Effector CD8-positive, alpha-beta T cell (primary cell): ENCODE data around the gene ENDOD1.

Source experiments
- DNase-seq: peaks from one replicate; lab custom pipeline; 2025; lab: John Stamatoyannopoulos, UW

Gene ENDOD1

DNA sequence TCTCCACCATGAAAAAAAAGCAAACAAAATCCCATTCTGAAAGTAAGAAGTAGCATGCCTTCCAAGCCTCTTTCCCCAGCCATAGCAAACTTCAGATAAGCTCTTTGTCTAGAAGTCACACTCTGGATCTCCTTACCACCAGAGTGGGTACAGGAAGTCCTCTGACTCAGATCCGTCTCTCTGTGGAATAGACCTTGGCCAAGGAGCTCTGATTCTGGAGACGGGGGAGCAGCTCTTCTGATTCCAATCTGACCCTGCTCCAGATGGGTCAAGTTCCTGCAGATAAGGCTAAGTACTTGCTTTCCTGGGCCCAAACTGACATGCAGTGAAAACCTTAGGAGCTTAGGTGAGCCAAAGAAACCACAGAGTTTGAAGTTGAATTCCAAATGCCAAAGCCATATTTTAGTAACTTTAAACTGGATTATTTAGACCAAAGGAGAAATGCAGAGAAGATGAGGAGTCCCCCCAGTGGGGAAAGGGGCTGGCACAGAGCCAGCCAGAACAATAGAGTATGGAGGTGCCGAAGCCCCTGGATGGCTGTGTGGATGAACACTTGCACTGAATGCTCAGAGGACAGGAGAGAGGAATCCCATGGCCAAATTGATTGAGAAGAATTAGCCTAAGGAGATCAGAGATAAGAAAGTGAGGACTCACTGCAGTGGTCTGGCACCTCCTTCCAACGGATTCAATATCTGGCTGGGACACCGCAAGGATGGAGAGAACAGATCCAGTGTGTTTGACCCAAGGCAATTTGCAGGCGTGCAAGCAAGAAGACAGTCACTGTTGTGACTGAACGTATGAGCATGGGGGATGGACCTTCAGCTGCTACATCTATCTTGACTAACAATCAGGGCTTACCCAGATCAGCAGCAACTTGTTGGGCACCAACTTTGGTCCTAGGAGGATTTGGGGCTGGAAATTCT, 54.9 kb downstream of the ENDOD1 start:
- no peak for DNase-seq

DNA sequence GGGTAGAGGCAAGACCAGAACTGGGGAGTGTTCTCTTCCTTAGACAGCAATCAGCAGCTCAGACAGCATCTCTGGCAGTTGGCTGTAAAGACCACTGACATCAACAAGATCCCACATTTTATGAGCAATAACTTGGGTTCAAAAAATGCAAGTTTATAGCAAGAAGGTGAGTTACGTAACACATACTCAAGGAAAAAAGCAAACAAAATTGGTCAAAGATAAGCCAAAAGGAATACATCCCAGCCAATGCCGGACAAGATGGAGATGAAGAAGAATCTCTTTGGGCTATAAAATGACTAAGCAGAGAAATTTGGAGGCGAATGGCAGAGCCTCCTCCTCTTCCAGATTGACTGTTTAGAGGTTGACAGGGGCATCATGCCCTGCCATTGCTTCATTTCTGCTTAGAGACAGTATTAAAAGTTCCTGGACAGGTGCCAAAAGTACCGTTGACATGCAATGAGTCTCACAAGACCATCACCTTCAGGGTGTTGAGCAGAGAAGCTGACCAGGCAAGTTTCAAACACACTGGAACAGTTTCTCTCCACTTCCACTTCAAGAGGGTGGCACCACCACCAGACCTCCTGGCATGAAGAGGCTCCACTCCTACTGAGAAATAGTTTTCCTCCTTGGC, 55.9 kb downstream of the ENDOD1 start:
- DNase-seq = no peak

DNA sequence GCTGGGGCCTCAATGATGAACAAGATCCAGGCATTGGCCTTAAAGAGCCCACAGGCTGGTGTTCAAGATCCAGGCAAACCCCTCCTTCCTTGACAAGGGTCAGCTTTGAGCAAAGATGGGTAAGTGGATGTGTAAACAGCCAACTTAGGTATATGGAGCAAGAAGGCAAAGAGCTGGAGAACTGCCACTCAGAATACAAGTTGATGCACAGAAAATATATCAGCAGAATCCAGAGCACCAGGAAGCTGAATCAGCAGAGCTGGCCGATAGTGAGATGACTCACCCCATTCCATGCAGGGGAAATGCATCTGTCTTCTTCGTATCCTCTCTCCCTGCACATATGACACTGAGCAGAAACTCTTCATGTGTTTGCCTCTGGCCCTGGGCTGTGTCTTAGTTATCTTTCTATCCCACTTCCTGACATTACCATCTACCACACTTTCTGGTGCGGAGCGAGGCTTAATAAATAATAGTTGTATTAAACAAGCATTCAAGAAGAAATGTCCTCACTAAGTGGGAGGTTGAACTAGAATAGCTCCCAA, 57.8 kb downstream of the ENDOD1 start:
- no peak for DNase-seq

DNA sequence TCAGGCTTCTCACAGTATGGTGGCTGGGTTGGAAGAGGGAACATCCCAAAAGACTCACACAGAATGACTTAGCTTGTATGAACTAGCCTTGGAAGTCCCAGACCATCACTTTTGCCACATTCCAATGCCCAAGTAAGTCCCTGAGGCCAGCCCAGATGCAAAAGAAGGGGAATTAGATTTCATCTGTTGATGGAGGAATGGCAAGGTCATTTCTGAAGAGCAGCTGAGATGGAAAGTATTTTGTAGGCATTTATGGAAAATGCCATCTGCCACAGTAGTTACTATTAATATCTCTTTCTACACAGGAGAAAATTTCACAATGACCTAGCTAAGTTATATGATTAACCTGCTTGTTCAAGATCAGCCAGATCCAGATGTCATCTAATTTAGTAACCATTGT, 58.8 kb downstream of the ENDOD1 start:
- no peak for DNase-seq

DNA sequence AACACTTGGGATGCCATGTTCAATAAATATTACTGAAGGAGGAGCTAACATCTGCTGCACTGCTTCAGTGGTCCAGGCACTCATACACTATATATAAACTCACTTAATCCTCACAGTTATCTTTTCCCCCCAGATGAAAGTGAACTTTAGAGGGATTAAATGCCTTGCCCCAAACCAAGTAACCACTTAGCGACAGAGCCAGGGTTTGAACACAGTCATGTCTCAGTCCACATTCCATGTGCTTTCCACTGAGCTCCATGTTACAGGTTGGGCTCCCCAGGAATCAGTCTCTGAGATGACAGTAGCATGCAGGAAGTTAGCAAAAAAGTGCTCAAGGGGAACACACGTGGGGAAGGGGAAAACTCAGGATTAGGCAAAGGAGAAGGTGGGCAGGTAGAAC, 59.3 kb downstream of the ENDOD1 start:
- no peak for DNase-seq

DNA sequence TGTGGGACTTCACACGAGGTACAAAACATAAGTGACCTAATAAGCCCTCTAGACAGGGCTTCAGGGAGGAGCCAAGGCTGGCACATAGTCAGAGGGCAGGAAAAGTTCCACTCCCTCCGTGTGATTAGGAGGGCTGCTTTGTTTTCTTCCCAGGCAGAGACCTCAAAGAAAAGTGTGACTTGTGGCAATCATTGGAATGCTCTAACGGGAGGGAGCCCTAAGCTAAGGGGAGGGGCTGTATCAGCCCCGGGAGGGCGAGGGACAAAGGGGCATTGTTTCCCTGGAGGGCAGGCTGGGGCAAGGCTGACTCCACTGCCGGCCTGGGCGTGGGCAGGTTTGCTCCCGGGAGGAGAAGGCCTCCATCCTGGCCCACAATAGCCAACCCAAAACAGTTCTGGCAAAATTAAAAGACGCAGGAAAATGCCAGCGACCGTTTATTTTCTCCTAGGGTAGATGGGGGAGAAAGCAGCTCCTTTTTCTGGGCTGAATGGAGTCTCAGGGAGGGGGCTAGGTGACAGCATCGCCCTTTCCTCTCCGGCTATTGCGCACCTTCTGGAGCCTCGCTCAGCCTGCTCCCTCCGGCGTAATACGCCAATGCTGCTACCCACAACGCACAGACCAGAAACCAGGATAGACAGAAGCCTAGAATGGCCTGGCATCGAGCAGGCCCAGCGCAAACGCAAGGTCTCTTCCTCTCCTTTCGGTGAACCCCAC, 60.2 kb downstream of the ENDOD1 start:
- DNase-seq = no peak

DNA sequence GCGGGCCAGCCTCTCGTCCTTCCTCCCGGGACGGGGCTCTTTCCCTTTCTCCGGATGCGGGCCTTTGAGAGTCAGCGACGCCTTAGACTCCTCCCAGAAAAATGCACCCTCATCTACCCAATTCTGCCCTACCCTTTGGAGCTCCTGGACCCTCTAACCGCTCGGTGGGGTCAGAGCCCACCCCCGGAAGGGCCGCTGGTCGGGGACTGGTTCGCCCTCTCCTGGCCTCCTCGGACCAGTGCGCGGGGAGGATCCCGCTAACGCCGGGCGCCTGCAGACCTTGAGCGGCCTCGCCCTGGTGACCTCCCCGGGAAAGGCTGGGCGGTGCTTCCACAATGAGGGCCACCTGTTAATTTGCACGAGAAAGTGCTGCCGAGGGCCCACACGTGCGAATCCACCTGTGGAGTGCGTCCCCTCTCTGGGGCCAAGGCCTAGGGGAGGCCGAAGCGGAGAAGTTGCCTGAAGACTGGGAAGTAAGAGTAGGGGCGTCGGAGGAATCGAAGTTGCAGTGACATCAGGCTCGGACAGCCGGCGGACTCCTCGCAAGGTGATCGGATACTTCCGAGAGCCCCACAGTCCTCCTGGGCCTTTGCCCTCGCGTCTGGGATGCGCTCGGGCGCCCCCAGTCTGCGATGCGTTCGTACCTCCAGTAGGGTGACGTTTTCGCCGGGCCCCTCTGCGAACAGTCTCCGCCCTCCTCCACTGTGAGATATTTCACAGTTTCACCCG, 61.5 kb downstream of the ENDOD1 start:
- peak; percentile 87 for DNase-seq

DNA sequence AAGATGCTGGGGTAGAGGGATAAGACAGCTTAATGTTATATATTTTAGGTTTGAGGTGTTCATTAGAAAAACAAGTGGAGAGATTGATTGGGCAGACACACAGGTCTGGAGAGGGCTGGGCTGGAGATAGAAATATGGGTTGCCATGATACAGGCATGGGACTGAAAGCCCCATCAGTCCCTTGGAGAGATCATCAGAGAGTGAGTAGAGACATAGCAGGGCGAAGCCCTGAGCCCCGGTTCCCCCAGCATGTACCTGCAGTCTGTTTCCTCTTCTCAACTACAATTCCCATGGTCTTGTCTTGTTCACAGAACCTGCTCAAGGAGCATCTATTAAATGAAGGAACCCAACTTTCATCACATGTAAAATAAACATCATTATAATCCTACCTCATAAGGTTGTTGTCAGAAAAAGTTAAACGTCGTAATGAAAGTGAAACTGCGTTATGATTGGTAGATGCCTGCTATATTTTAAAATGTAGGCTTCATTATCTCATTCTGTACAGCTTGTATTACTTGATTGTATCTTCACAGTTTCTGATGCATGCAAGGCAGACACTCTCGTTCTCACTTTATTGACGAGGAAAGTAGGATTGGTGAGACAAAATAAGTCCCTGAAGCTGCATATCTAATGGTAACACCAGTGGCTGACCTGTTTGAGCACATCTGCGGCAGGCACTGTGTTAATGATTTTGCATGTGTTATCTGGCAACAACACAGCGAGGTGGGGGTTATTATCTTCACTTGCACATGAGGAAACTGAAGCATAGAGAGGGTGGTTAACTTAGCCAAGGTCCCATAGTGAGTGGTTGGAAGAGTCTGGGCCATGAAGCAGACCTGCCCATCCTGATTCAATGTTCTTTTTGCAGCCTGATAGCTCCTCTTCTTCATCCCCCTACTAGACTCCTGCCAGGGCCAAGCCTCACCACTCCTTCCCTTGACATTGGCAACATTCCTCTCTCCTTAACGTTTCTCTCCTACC, 63.5 kb downstream of the ENDOD1 start:
- no peak for DNase-seq

DNA sequence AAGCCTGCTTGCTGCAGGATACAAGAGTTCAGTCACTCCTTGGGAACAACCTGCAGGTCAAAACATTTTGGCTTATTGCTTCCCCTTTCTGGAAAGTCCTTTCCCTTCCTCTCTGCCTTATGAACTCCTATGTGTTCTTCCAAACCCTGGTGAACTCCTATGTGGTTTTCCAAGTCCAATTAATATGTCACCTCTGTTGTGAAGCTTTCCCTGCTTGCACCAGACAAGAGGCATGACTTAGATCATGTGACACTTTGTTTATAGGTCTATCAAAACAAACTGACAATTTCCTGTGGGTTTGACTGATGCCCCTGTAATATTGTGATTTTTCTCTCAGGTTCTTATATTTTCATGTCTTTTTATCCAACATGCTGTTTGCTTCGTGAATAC, 64.2 kb downstream of the ENDOD1 start:
- no peak for DNase-seq

DNA sequence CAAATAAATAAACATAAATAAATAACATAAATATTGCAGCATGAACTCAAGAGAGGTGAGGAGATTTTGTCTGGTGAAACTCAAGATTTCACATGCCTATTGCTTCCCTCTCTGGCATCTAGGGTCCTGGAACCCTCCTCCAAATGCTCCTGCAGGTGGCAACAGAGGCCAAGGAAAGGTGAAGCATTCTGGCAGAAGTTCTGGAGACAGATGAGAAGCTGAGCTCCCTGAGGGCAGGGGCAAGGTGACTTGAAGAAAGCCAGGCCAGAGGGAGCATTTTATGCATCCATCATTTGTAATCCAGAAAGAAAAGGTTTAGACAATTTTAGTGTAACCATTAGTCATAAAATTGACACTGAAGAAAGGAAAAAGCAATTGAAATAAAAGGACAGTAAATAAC, 64.9 kb downstream of the ENDOD1 start:
- DNase-seq = peak; percentile 25

DNA sequence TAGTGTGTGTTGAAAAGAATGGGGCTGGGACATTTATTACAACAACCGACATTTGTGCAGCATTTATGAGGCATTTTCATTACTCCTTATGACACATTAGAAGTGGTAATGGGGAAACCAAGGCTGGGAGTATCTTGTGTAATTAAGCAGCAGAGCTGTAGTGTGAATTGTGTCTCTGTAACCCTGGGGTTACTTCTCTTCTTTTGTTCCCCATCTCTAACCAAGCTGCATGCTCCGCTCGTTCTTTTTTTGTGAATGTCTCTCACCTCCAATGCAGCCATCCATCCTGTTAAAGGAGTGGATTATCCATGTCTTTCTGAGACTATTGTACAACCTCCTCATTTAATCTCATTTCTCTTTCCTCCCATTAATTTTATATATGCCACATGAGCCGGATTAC, 65.7 kb downstream of the ENDOD1 start:
- no peak for DNase-seq

DNA sequence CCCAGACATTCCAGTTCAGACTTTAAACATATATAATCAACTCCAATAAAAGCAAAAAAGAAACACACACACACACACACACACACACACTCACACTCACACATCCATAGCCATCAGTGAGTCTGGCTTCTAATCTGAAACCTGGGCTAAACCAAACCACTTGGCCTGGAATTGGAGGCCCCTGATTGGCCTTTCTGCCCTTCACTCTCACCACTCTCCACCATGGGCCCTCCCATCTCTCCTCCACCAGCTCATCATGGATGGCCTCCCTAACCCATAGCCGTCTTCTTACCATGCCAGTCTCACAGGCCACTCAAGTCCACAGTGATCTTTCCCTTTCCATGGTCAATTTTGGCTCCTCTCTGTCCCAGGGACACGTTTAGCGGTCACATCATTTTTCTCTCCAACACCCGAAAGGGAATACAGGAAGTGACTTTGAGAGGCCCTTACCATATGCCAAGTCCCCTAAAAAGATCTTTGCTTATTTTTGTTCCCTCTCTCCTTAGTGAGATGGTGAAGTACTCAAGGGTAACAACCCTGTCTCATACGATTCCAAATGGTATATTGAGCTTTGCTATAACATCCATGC, 66.6 kb downstream of the ENDOD1 start:
- no peak for DNase-seq

DNA sequence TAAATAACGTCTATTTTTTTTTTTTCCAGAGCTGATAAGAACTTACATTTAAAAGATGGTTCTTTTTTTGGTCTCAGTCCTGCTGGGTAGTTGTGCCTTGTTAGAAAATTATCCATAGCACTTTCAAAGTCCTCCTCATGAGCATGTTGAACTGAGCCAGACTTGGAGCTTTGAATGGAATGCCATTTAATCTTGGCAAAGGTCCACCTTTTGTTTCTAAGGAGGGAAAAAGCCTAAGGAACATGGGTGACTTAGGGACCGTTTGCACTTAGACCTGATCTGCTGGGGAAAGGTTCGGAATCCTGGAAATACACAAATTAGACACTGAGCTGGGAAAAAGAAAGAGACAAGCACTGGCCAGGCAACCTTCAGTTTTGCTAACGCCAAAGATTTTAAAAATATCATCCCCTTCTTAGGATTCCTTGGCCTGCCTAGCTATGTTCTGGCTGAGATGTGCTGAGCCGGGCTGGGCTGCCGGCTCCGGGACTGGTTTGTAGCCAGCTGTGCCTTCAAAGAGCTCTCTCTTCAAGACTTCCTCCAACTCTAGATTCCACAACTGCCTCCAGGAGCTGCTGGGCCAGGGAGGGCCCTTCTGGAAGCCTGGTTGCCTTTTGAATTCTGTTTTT, 67.4 kb downstream of the ENDOD1 start:
- no peak for DNase-seq

DNA sequence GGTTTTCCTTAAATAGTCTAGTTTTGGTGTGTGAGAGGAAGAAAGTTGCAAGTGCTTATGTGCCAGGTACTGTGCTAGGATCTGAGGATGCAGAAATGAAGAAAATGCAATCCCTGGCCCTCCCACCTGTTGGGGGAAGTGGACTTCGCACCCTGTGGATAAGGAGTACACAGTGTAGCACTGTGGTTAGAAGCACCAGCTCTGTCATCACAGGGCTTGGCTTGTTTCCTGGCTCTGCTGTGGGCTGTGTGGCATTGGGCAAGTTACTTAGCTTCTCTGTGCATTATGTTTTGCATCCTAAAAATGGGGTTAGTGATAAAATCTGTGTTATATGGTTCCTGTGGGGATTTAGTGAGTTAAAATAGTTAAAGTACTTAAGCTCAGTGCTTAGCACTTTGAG, 68.2 kb downstream of the ENDOD1 start:
- no peak for DNase-seq

DNA sequence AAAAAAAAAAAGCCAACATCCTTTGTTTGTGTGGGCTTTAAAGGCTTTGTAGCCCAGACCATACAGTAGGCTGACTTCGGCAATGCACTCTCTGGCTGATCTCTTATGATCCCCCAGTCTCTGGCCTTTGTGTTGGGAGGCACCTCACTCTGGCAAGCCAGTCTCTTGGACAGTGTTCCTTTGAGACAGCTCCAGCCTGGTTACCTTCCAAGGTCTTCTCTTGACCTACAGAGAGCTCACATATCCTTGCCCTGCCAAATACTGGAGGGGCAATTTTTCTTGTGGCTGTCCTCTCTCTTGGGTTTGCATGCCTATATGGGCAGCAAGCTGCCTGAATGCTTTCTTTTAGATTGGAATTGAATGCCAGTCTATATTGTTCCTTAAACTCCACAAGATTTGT, 71.6 kb downstream of the ENDOD1 start:
- no peak for DNase-seq

DNA sequence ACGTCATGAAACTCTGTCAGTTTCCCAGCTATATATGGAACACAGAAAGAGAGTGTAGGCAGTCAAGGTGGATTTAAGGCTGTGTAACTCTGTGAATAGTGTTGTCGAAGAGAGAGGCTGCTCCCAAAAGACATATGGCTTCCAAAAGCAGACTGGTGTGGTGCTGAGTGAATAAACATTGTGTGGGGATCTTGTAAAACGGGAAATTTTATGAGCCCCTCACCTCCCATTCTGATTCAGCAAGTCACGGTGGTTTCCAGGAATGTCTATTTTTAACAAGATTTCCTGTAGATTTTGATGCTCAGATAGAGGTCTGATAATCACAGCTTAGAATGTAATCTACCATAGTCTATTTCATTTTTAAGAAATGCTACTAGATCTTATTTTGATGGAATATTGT, 73.5 kb downstream of the ENDOD1 start:
- DNase-seq = no peak

DNA sequence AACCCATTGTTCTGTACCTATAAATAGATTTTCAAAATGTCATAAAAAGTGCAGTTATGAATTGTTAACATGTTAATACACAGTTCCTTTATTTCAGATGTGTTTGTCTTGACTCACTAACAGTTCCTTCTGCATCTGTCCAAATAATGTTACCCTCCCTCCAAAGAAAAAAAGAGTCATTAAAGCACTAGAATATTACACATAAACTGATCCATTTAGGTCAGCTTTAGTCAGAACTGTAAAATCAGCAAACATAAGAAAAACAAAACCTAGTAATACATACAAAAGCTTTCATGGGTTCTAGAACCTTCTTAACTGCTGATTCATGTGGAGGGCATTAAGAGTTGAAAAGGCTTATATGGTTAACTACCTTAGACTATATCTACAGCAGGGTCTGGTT, 76.0 kb downstream of the ENDOD1 start:
- no peak for DNase-seq

DNA sequence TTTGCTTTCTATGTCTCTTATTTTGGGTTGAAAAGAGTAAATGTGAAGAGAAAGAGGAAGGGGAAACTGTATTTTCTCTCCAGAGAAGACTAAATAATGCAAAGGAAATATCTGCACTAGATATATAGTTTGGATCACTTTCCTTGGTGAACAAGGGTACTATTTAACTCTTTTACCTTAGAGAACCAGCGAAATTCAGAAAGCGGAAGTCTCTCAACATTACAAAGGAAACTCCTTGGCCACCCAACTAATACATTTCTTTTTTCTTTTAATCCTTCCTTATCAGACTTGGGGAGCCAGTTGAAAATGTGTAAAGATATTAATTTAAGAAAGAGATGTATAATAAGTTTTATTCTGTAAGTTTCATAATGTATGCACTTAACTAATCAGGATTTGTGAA, 77.1 kb downstream of the ENDOD1 start:
- no peak for DNase-seq

DNA sequence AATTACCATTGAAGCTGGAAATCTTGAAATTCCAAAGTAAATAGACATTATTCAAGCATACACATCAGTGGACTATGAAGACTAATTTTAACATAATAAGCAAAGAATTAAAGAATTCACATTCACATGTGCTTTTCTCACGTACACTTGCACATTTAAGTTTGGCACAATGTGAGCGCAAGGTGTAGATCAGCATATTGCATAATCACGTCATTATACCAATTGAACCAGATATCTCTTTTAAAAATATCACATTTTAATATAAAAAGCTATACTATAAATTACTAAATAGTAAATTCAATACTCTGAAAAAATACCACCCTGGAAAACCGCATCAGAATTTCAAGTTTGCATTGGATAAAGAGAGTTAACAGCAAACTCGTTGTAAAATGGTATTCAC, 80.6 kb downstream of the ENDOD1 start:
- DNase-seq = no peak
